IMR-90 (cell line): Measurements from ENCODE around the gene CYP8B1. TPM values are rescaled to one million over a fixed set of nuclear protein-coding genes. Genes with fewer than 3 reads are reported as not detected.

ENCODE experiments used
- ATAC-seq: fragments of 200-7000 bp; cut with Tn5 transposase; 2 replicates; pipeline ENCODE4 v1.9.1; 2020; ENCODE audit warnings: low read depth, mild to moderate bottlenecking, moderate library complexity
- BruUV-seq: library from RNA; stranded (reverse); fragments of 400-500 nt; replicated peaks from 2 replicates; lab custom pipeline; 2021; lab: Mats Ljungman, UMichigan
- CTCF ChIA-PET: fragments of 300-600 bp; formaldehyde crosslinking; extraction: SDS; loops from one replicate; lab custom pipeline; 2021; ENCODE audit warnings: antibody characterized with exemption; lab: Yijun Ruan, JAX
- POLR2A ChIA-PET: fragments of 300-600 bp; sonication (Branson Sonifier 250); formaldehyde crosslinking; loops from one replicate; lab custom pipeline; 2022; ENCODE audit warnings: antibody characterized with exemption; ENCODE audit not compliant: unreplicated experiment; lab: Charles Lee
- DNase-seq: peaks from one replicate; pipeline ENCODE4 v3.0.0; 2013
- H2AFZ ChIP-seq: replicated peaks from 2 replicates; pipeline ENCODE3; 2013; ENCODE audit warnings: low read length, mild to moderate bottlenecking; ENCODE audit not compliant: poor library complexity
- H2AK5ac ChIP-seq: 2 replicates; pipeline ENCODE4 v1.6.1; 2013; ENCODE audit warnings: low read depth, low read length, inconsistent platforms
- H2AK9ac ChIP-seq: replicated peaks from 2 replicates; pipeline ENCODE3; 2013; ENCODE audit warnings: mild to moderate bottlenecking, low read depth, low read length, moderate library complexity; ENCODE audit not compliant: poor library complexity
- H2BK120ac ChIP-seq: 2 replicates; pipeline ENCODE4 v1.6.1; 2013; ENCODE audit warnings: low read depth, low read length, inconsistent platforms
- H2BK15ac ChIP-seq: 3 replicates; pipeline ENCODE4 v1.6.1; 2013; ENCODE audit warnings: low read depth, low read length, inconsistent platforms
- H2BK20ac ChIP-seq: 2 replicates; pipeline ENCODE4 v1.6.1; 2013; ENCODE audit warnings: low read depth, mild to moderate bottlenecking, inconsistent platforms, low read length, moderate library complexity
- H2BK5ac ChIP-seq: 2 replicates; pipeline ENCODE4 v1.6.1; 2013; ENCODE audit warnings: mild to moderate bottlenecking, low read depth, low read length, inconsistent platforms; ENCODE audit not compliant: poor library complexity, severe bottlenecking
- H3K14ac ChIP-seq: replicated peaks from 2 replicates; pipeline ENCODE4 v1.6.1; 2013; ENCODE audit warnings: low read depth, low read length, inconsistent platforms
- H3K18ac ChIP-seq: 2 replicates; pipeline ENCODE4 v1.6.1; 2013; ENCODE audit warnings: low read depth, low read length, control low read depth
- H3K23ac ChIP-seq: 2 replicates; pipeline ENCODE4 v1.6.1; 2013; ENCODE audit warnings: low read depth, low read length, inconsistent platforms
- H3K27ac ChIP-seq: 2 replicates; pipeline ENCODE4 v1.5.1; 2013; ENCODE audit warnings: mild to moderate bottlenecking, control low read depth, low read length; ENCODE audit not compliant: insufficient read depth
- H3K27me3 ChIP-seq: 2 replicates; pipeline ENCODE4 v1.6.1; 2013; ENCODE audit warnings: low read length; ENCODE audit not compliant: control insufficient read depth, insufficient read depth
- H3K36me3 ChIP-seq: 2 replicates; pipeline ENCODE4 v1.6.1; 2013; ENCODE audit warnings: low read length, mixed read lengths; ENCODE audit not compliant: control insufficient read depth, insufficient read depth
- H3K4ac ChIP-seq: 2 replicates; pipeline ENCODE4 v1.6.1; 2013; ENCODE audit warnings: low read depth, low read length, inconsistent platforms
- H3K4me1 ChIP-seq: 2 replicates; pipeline ENCODE4 v1.6.1; 2013; ENCODE audit warnings: low read length, mixed read lengths; ENCODE audit not compliant: control insufficient read depth, insufficient read depth
- H3K4me2 ChIP-seq: 2 replicates; pipeline ENCODE4 v1.6.1; 2013; ENCODE audit warnings: low read depth, mild to moderate bottlenecking, control low read depth, low read length, moderate library complexity
- H3K4me3 ChIP-seq: 2 replicates; pipeline ENCODE4 v1.5.1; 2013; ENCODE audit warnings: low read depth, mild to moderate bottlenecking, control low read depth, low read length, moderate library complexity; ENCODE audit not compliant: insufficient read depth
- H3K56ac ChIP-seq: 2 replicates; pipeline ENCODE4 v1.6.1; 2013; ENCODE audit warnings: low read length, inconsistent platforms; ENCODE audit not compliant: insufficient read depth; ENCODE audit errors: extremely low read depth
- H3K79me1 ChIP-seq, 2 experiments: 2 replicates each; pipeline ENCODE4 v1.6.1; 2013; ENCODE audit warnings: low read length in 2 of 2, inconsistent platforms in 1 of 2, low read depth in 1 of 2
- H3K9ac ChIP-seq: 2 replicates; pipeline ENCODE4 v1.6.1; 2013; ENCODE audit warnings: low read depth, low read length, control low read depth
- H3K9me1 ChIP-seq: 2 replicates; pipeline ENCODE4 v1.6.1; 2013; ENCODE audit warnings: low read length, inconsistent platforms; ENCODE audit not compliant: insufficient read depth
- H3K9me3 ChIP-seq: 2 replicates; pipeline ENCODE4 v1.6.1; 2013; ENCODE audit warnings: low read length; ENCODE audit not compliant: control insufficient read depth, insufficient read depth
- H4K20me1 ChIP-seq: 2 replicates; pipeline ENCODE4 v1.6.1; 2013; ENCODE audit warnings: low read length, inconsistent platforms; ENCODE audit not compliant: insufficient read depth
- H4K5ac ChIP-seq: 2 replicates; pipeline ENCODE4 v1.6.1; 2013; ENCODE audit warnings: mild to moderate bottlenecking, low read depth, low read length, control low read depth
- H4K8ac ChIP-seq, 2 experiments: 2 replicates each; pipeline ENCODE4 v1.6.1; 2013; ENCODE audit warnings: low read depth in 2 of 2, low read length in 2 of 2, control low read depth in 1 of 2, inconsistent platforms in 1 of 2
- H4K91ac ChIP-seq: 2 replicates; pipeline ENCODE4 v1.6.1; 2013; ENCODE audit warnings: low read depth, low read length, inconsistent platforms; ENCODE audit not compliant: insufficient read depth
- BHLHE40 ChIP-seq: fragments of 150-350 bp; IDR thresholded peaks from 2 replicates; pipeline ENCODE4 v1.6.1; 2016; ENCODE audit warnings: mild to moderate bottlenecking, low read depth, low read length
- CEBPB ChIP-seq: IDR thresholded peaks from 2 replicates; pipeline ENCODE4 v1.6.1; 2012; ENCODE audit warnings: low read depth, low read length, improper control_type of control experiment
- CTCF ChIP-seq: conservative IDR thresholded peaks from 2 replicates; pipeline ENCODE4 v1.5.1; 2012; ENCODE audit warnings: mild to moderate bottlenecking, low read depth, low read length, improper control_type of control experiment
- ELK1 ChIP-seq: fragments of 150-350 bp; IDR thresholded peaks from 2 replicates; pipeline ENCODE4 v1.6.1; 2016; ENCODE audit warnings: low read depth, mild to moderate bottlenecking, low read length, moderate library complexity, borderline replicate concordance
- FOS ChIP-seq: fragments of 150-350 bp; IDR thresholded peaks from 2 replicates; pipeline ENCODE4 v1.6.1; 2016; ENCODE audit warnings: low read depth, low read length
- MAZ ChIP-seq: IDR thresholded peaks from 2 replicates; pipeline ENCODE4 v1.6.1; 2012; ENCODE audit warnings: low read depth, mild to moderate bottlenecking, low read length, improper control_type of control experiment, moderate library complexity, borderline replicate concordance
- MXI1 ChIP-seq: IDR thresholded peaks from 2 replicates; pipeline ENCODE4 v1.6.1; 2012; ENCODE audit warnings: low read depth, mild to moderate bottlenecking, low read length, moderate library complexity, borderline replicate concordance
- POLR2A ChIP-seq: IDR thresholded peaks from 2 replicates; pipeline ENCODE4 v1.6.1; 2012; ENCODE audit warnings: mild to moderate bottlenecking, low read depth, low read length
- RAD21 ChIP-seq: IDR thresholded peaks from 2 replicates; pipeline ENCODE4 v1.6.1; 2012; ENCODE audit warnings: low read length, improper control_type of control experiment
- RCOR1 ChIP-seq: IDR thresholded peaks from 2 replicates; pipeline ENCODE4 v1.6.1; 2012; ENCODE audit warnings: mild to moderate bottlenecking, low read length, improper control_type of control experiment; ENCODE audit not compliant: insufficient replicate concordance
- RFX5 ChIP-seq: IDR thresholded peaks from 2 replicates; pipeline ENCODE4 v1.8.0; 2012; ENCODE audit warnings: low read depth, mild to moderate bottlenecking, low read length, moderate library complexity
- SMC3 ChIP-seq: fragments of 150-350 bp; IDR thresholded peaks from 2 replicates; pipeline ENCODE4 v1.6.1; 2016; ENCODE audit warnings: low read depth, mild to moderate bottlenecking, antibody characterized with exemption, low read length, moderate library complexity
- USF2 ChIP-seq: fragments of 150-350 bp; IDR thresholded peaks from 2 replicates; pipeline ENCODE4 v1.6.1; 2017; ENCODE audit warnings: mild to moderate bottlenecking, antibody characterized with exemption, low read length, low read depth
- WGBS, 2 experiments: methylation state at CpG; one replicate each; pipeline versions ENCODE4 v1.1.5 to v1.1.7; 2013; ENCODE audit warnings: missing lambda C conversion rate in 2 of 2; ENCODE audit not compliant: insufficient read length in 1 of 2; ENCODE audit errors: extremely low coverage in 2 of 2; 5-methylcytosine and 5-hydroxymethylcytosine counted together
- dilution Hi-C: fragments of 300-500 bp; cut with HindIII; formaldehyde crosslinking; loops from one replicate; pipeline ENCODE4 v1.14.3; 2018; ENCODE audit warnings: low sequenced_read_pairs; ENCODE audit not compliant: unreplicated experiment
- in situ Hi-C: fragments of 300-500 bp; cut with MboI; formaldehyde crosslinking; loops from 3 replicates; pipeline ENCODE4 v1.14.3; 2019; ENCODE audit warnings: low sequenced_read_pairs, inconsistent platforms, mixed read lengths
- intact Hi-C: fragments of 100-400 bp; cut with micrococcal nuclease; formaldehyde crosslinking; loops from 2 replicates; pipeline ENCODE4 v1.10.0; 2022
- polyA plus RNA-seq, 3 experiments: library from polyadenylated mRNA; depleted of rRNA; stranded (reverse); fragments of >200 nt; gene quantifications; 2 replicates each; pipeline ENCODE4 v1.2.3, GENCODE V29; 2012; ENCODE audit warnings: low replicate concordance in 1 of 3
- total RNA-seq: library from RNA; depleted of rRNA; stranded (reverse); fragments of >200 nt; gene quantifications from 2 replicates; pipeline ENCODE4 v1.2.3, GENCODE V29; 2012

Gene CYP8B1
- total and polyA plus RNA-seq, 2 of the 4 experiments (the other 2 are of a cell fraction): not detected

- Histone ChIP-seq H3K27ac (no peak overlapping the region), H4K5ac (no peak overlapping the region), H4K8ac (no peak overlapping the region), H2BK120ac (no peak overlapping the region), H4K91ac (no peak overlapping the region), H3K36me3 (no peaks in the 10 kb centered on the region), H2BK15ac (no peak overlapping the region), H3K18ac (no peak overlapping the region), H3K4me1 (no peaks in the 10 kb centered on the region), H3K23ac (no peak overlapping the region), H2AK9ac (no peak overlapping the region), H3K4me2 (no peak overlapping the region), H3K9me1 (no peaks in the 10 kb centered on the region), H3K56ac (no peak overlapping the region), H2AFZ (no peak overlapping the region), H3K4ac (no peak overlapping the region), H3K14ac (no peak overlapping the region), H3K9ac (no peak overlapping the region), H3K27me3 (peaks cover 40% of the 10 kb centered on the region), H3K4me3 (no peak overlapping the region), H2BK20ac (no peak overlapping the region), H2BK5ac (no peak overlapping the region), H4K20me1 (no peaks in the 10 kb centered on the region), H3K9me3 (no peaks in the 10 kb centered on the region), H2AK5ac (no peak overlapping the region), H3K79me1 (no peaks in the 10 kb centered on the region)
- no CpG with 5 or more reads among the region's 1 CpG for WGBS, 2 experiments
- ChIA-PET CTCF (no interaction called here), POLR2A (no interaction called here)
- in situ Hi-C loops: no loop called here
- BruUV-seq: no TSS peak
- TF ChIP-seq RCOR1 (no peak), FOS (no peak), POLR2A (no peak), RFX5 (no peak), CEBPB (no peak), MAZ (no peak), CTCF (no peak), SMC3 (no peak), RAD21 (no peak), MXI1 (no peak), ELK1 (no peak), USF2 (no peak), BHLHE40 (no peak)
- intact Hi-C loops: no loop called here
- ATAC-seq: no peak
- dilution Hi-C loops: no loop called here
- DNase-seq: no peak
Observed at GRCh38 chr3:42841332-42841731, 34.3 kb downstream of the CYP8B1 start.
